HCT116 (cell line): ENCODE data around the gene PILRA.

ENCODE experiments used
- EZH2 ChIP-seq: fragments of 200-600 bp; sonication (generic); IDR thresholded peaks from 2 replicates; pipeline ENCODE4 v1.6.1; 2017; ENCODE audit warnings: antibody characterized with exemption, mixed run types
- SRF ChIP-seq: IDR thresholded peaks from 2 replicates; pipeline ENCODE4 v1.6.1; 2012; ENCODE audit warnings: low read depth
- YY1 ChIP-seq: IDR thresholded peaks from 2 replicates; pipeline ENCODE4 v1.6.1; 2011; ENCODE audit warnings: low read length, low read depth, moderate library complexity, mild to moderate bottlenecking; ENCODE audit not compliant: insufficient replicate concordance; ENCODE audit errors: extremely low read depth
- TF ChIP-seq, protein P1 (sequence below), 3 experiments: fragments of 200-600 bp in 1 of 3; sonication (generic) in 1 of 3; IDR thresholded peaks in 2 of 3; conservative IDR thresholded peaks in 1 of 3; 2 replicates each; pipeline ENCODE4 v1.5.1; 2012 to 2017; ENCODE audit warnings: low read depth in 2 of 3, low read length in 2 of 3, antibody characterized with exemption in 1 of 3, borderline replicate concordance in 1 of 3, control low read depth in 1 of 3, mild to moderate bottlenecking in 1 of 3, mixed read lengths in 1 of 3, mixed run types in 1 of 3, moderate library complexity in 1 of 3; ENCODE audit not compliant: insufficient read depth in 1 of 3

GRCh38 chr7:100429637-100430492 lies 56.6 kb downstream of the PILRA start, which contains the start of gene MEPCE:
- TF ChIP-seq YY1 (peak; percentile 9), SRF (no peak), EZH2 (no peak)
- TF ChIP-seq, protein P1, sequence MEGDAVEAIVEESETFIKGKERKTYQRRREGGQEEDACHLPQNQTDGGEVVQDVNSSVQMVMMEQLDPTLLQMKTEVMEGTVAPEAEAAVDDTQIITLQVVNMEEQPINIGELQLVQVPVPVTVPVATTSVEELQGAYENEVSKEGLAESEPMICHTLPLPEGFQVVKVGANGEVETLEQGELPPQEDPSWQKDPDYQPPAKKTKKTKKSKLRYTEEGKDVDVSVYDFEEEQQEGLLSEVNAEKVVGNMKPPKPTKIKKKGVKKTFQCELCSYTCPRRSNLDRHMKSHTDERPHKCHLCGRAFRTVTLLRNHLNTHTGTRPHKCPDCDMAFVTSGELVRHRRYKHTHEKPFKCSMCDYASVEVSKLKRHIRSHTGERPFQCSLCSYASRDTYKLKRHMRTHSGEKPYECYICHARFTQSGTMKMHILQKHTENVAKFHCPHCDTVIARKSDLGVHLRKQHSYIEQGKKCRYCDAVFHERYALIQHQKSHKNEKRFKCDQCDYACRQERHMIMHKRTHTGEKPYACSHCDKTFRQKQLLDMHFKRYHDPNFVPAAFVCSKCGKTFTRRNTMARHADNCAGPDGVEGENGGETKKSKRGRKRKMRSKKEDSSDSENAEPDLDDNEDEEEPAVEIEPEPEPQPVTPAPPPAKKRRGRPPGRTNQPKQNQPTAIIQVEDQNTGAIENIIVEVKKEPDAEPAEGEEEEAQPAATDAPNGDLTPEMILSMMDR (IDR thresholded peaks at IDR 0.05 in 2 of 3, conservative IDR thresholded peaks at IDR 0.05 in 1 of 3; ENCODE audit: borderline replicate concordance in 1 of 3, insufficient read depth in 1 of 3, low read depth in 2 of 3, low read length in 2 of 3): no peak
